IPS-18a (cell line): Measurements from ENCODE around the gene MRPL57.
"Not testable (repeated sequence)": the region's sequence is repeated elsewhere in the genome, so short reads cannot be mapped to it uniquely, and the experiment has no call there.

ENCODE experiments used
- H3K27ac ChIP-seq: one replicate; pipeline ENCODE4 v1.5.1; 2013; ENCODE audit warnings: low read length
- H3K27me3 ChIP-seq: one replicate; pipeline ENCODE4 v1.6.1; 2013; ENCODE audit warnings: mild to moderate bottlenecking, low read length; ENCODE audit not compliant: control insufficient read depth, insufficient read depth
- H3K36me3 ChIP-seq: one replicate; pipeline ENCODE4 v1.6.1; 2013; ENCODE audit warnings: low read depth, low read length; ENCODE audit not compliant: control insufficient read depth
- H3K4me1 ChIP-seq: one replicate; pipeline ENCODE4 v1.6.1; 2013; ENCODE audit warnings: low read depth, low read length; ENCODE audit not compliant: control insufficient read depth
- H3K4me3 ChIP-seq: one replicate; pipeline ENCODE4 v1.5.1; 2013; ENCODE audit warnings: low read length
- H3K9ac ChIP-seq: one replicate; pipeline ENCODE4 v1.6.1; 2013; ENCODE audit warnings: mild to moderate bottlenecking, low read length, moderate library complexity
- H3K9me3 ChIP-seq: one replicate; pipeline ENCODE4 v1.6.1; 2013; ENCODE audit warnings: low read depth, low read length; ENCODE audit not compliant: control insufficient read depth

MRPL57 gene

DNA sequence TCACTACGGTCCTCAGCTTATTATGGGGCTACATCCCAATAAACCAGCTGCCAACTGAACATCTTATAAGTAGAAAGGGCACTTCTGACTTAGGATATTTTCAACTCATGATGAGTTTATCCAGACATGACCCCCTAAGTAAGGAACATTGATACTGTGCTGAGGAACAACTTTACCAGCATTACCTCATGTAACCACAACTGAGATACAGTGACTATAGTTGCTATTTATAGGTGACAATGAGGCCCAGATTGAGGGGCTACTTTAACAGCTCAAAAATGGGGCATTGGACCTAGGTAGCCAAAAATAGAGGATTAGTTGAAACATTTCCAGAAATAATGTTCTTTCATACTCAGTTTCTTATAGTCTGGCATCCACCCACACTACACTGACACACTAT is 26.9 kb upstream of the MRPL57 start:
- Histone ChIP-seq H3K4me3 (no peak overlapping the region), H3K27me3 (no peaks in the 10 kb centered on the region), H3K9me3 (no peaks in the 10 kb centered on the region), H3K36me3 (peaks cover 44% of the 10 kb centered on the region), H3K27ac (no peak overlapping the region), H3K4me1 (peaks cover 7% of the 10 kb centered on the region), H3K9ac (no peak overlapping the region)

DNA sequence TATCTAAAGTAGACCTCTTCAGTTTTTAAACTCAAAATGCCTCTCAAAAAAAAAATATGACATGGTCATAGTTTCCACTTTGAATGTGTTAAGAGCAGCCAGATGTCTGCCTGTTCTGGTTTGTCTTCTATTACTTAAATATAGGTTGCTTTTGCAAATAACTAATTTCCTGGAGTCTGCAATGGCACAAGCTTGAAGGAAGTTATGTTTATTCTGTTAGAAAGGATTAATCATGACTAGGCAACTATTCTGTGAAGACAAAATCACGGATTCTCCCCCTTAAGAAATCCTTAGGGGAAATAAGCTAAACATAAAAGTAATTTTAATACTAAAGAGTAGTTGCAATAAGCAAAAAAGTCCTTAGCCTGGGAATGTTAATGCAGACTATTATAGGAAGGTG is 26.4 kb upstream of the MRPL57 start:
- peaks cover 7% of the 10 kb centered on the region for H3K4me1 ChIP-seq
- no peak overlapping the region for H3K27ac ChIP-seq

DNA sequence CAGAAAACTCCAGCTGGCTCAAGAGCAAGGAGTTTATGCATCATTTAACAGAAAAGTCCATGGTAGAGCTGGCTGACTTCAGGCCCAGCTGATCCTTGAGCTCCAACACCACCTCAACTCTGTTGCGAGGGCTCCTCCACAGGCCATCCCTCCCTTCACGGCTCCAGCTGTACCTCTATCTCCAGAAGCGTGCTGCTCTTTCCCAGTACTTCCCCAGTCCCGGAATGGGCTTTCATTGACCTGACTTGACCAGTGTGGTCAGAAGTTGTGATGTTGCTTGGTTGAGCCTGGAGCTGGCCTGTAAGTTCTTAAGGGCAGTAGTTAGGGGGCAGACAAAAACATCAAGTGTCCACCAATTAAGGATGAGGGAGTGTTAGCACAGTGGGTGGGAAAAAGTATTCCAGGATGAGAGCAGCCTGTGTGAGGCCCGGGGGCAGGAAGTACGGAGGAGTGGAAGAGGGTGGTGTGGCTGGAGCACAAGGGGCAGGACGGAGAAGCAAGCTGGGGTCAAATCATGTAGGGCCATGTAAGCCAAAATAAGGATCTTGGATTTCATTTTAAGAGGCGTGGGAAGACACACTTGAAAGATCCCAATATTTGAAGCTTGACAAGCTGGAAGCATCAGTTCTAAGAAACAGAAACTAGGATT is 24.1 kb upstream of the MRPL57 start:
- no peaks in the 10 kb centered on the region for H3K9me3 ChIP-seq
- no peak overlapping the region for H3K9ac ChIP-seq
- H3K27me3 ChIP-seq, result no peaks in the 10 kb centered on the region
- H3K27ac ChIP-seq, result peak overlapping the region; percentile 10
- peaks cover 7% of the 10 kb centered on the region for H3K4me1 ChIP-seq
- H3K36me3 ChIP-seq, result peaks cover 40% of the 10 kb centered on the region
- no peak overlapping the region for H3K4me3 ChIP-seq

More for the DNA sequence above, 26.4 kb upstream of the MRPL57 start:
- peaks cover 44% of the 10 kb centered on the region for H3K36me3 ChIP-seq
- H3K4me3 ChIP-seq, result no peak overlapping the region
- no peak overlapping the region for H3K9ac ChIP-seq
- no peaks in the 10 kb centered on the region for H3K9me3 ChIP-seq
- no peaks in the 10 kb centered on the region for H3K27me3 ChIP-seq

- Histone ChIP-seq H3K9ac (no peak overlapping the region), H3K4me1 (no peaks in the 10 kb centered on the region), H3K27ac (no peak overlapping the region), H3K9me3 (no peaks in the 10 kb centered on the region), H3K4me3 (no peak overlapping the region), H3K27me3 (no peaks in the 10 kb centered on the region), H3K36me3 (peaks cover 47% of the 10 kb centered on the region)
Measured at GRCh38 chr13:21164631-21165030, 11.8 kb upstream of the MRPL57 start.

DNA sequence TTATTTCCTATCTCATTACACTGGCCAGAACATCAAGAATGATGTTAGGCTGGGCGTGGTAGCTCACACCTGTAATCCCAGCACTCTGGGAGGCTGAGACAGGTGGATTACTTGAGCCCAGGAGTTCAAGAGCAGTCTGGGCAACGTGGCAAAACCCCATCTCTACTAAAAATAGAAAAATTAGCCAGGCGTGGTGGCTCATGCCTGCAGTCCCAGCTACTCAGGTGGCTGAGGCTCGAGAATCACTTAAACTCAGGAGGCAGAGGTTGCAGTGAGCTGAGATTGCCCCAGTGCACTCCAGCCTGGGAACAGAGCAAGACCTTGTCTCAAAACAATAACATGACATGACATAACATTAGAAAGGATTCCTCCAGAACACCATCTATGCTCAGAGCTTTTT is 10.9 kb upstream of the MRPL57 start:
- H3K4me3 ChIP-seq, H3K4me1 ChIP-seq, H3K9me3 ChIP-seq, H3K27ac ChIP-seq, H3K9ac ChIP-seq, H3K27me3 ChIP-seq: not testable (repeated sequence)
- peaks cover 49% of the 10 kb centered on the region for H3K36me3 ChIP-seq

DNA sequence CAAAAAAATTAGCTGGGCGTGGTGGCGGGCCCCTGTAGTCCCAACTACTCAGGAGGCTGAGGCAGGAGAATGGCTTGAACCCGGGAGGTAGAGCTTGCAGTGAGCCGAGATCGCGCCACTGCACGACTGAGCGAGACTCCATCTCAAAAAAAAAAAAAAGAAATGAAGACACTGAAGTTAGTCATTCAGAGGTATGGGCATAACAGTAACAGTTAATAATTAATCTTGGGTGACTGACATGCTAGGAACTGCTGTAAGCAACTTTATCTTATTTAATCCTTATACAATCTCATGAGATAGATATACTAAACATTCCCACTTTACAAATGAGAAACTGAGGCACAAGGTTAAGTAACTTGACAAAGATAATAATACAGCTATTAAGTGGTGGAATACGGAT is 5.0 kb upstream of the MRPL57 start:
- Histone ChIP-seq H3K4me1 (peaks cover 3% of the 10 kb centered on the region), H3K27me3 (no peaks in the 10 kb centered on the region), H3K9ac (no peak overlapping the region), H3K36me3 (peaks cover 42% of the 10 kb centered on the region), H3K4me3 (no peak overlapping the region), H3K27ac (no peak overlapping the region), H3K9me3 (no peaks in the 10 kb centered on the region)

- not testable (repeated sequence) for H3K27me3 ChIP-seq, H3K27ac ChIP-seq, H3K4me3 ChIP-seq, H3K9me3 ChIP-seq, H3K9ac ChIP-seq, H3K4me1 ChIP-seq
- peaks cover 28% of the 10 kb centered on the region for H3K36me3 ChIP-seq
Measured at GRCh38 chr13:21173767-21174166, 2.7 kb upstream of the MRPL57 start.

DNA sequence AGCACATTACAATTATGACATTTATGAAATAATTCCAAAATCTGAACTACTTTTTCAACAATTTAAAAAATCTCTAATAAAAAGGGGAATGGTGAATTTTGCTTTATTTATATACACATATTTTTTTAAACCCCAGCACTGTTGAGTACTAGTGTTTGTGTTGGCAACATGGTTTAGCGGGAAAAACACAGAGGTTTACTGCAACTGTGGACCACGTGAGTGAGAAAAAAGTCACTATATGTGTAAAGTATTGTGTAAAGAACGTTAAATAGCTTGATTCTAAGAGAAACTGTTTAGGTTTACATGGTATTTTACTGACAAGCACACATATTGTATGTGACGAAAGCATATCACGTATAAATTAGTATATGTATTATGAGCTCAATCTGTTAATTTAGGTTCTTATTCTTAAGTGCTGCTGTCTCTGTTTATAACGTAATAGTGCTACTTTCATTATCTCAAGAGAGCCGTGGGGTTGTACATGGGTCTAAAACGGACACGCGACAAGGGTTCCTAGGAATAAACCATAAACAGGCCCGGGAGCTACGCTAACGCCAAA is 723 bp upstream of the MRPL57 start:
- Histone ChIP-seq H3K4me3 (peak overlapping the region; percentile 89), H3K27me3 (no peaks in the 10 kb centered on the region), H3K4me1 (peaks cover 3% of the 10 kb centered on the region), H3K9ac (peak overlapping the region; percentile 87), H3K9me3 (no peaks in the 10 kb centered on the region), H3K27ac (peak overlapping the region; percentile 71), H3K36me3 (peaks cover 13% of the 10 kb centered on the region)

DNA sequence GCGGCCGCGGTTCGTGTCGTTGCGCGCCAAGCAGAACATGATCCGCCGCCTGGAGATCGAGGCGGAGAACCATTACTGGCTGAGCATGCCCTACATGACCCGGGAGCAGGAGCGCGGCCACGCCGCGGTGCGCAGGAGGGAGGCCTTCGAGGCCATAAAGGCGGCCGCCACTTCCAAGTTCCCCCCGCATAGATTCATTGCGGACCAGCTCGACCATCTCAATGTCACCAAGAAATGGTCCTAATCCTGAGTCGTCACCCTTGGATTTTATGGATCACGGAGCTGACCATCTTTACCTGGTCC is 475 bp downstream of the MRPL57 start:
- Histone ChIP-seq H3K4me3 (peak overlapping the region; percentile 89), H3K27me3 (no peaks in the 10 kb centered on the region), H3K4me1 (peaks cover 3% of the 10 kb centered on the region), H3K27ac (peak overlapping the region; percentile 74), H3K36me3 (peaks cover 3% of the 10 kb centered on the region), H3K9me3 (no peaks in the 10 kb centered on the region), H3K9ac (peak overlapping the region; percentile 87)

DNA sequence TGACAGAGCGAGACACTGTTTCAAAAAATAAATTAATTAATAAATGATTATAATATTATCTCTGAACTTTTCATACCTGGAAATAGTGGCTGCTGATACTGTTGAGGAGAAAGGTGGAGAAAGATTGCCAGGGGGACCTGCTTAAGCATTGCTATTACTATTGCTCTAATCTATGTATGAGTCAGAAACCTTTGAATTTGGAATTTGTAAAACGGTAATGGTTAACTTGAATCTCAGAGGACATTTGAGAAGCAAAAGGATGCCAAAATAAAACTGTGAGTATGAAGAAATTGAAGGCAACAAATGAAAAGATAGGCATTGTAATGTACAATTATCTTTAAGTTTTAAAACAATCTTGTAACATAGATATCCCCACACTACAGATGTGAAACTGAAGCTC is 5.2 kb downstream of the MRPL57 start:
- H3K27me3 ChIP-seq, result no peaks in the 10 kb centered on the region

GRCh38 chr13:21186410-21186809 is 10.0 kb downstream of the MRPL57 start:
- H3K9ac ChIP-seq, H3K4me1 ChIP-seq, H3K9me3 ChIP-seq, H3K27ac ChIP-seq, H3K27me3 ChIP-seq, H3K36me3 ChIP-seq, H3K4me3 ChIP-seq: not testable (repeated sequence)

More for the DNA sequence above, 5.2 kb downstream of the MRPL57 start:
- Histone ChIP-seq H3K4me3 (no peak overlapping the region), H3K4me1 (no peaks in the 10 kb centered on the region), H3K27ac (no peak overlapping the region), H3K9me3 (no peaks in the 10 kb centered on the region), H3K36me3 (no peaks in the 10 kb centered on the region), H3K9ac (no peak overlapping the region)

DNA sequence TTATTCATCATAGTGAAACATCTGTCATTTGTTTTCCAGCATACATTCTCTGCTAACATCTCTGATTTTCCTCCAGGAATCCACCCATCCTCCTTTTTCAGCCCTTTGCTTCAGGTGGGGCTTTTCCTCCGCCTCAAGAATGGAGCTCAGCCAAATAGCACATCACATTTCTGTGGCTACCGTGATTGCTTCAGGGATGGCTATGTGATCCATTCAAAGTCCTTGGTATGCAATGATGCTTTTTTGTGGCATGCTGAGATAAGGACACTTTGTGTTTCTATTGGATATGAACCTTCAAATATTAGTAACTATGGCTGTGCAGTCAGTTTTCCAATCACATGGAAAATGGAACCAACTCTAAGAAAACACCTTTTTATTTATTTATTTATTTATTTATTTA is 18.3 kb downstream of the MRPL57 start:
- H3K36me3 ChIP-seq, H3K9me3 ChIP-seq, H3K4me3 ChIP-seq, H3K27ac ChIP-seq, H3K27me3 ChIP-seq, H3K9ac ChIP-seq, H3K4me1 ChIP-seq: not testable (repeated sequence)
